NCI-H524 treated with DMSO at 0.1 percent for 48 hours (cell line): ENCODE results near the gene TMEM150C.
"Not testable (repeated sequence)": the region's sequence is repeated elsewhere in the genome, so short reads cannot be mapped to it uniquely, and the experiment has no call there.

Experiments used
- DNase-seq: peaks from one replicate; lab custom pipeline; 2025; lab: John Stamatoyannopoulos, UW

Gene TMEM150C

GRCh38 chr4:82473621-82474164, 88.1 kb downstream of the TMEM150C start:
- no peak for DNase-seq

DNA sequence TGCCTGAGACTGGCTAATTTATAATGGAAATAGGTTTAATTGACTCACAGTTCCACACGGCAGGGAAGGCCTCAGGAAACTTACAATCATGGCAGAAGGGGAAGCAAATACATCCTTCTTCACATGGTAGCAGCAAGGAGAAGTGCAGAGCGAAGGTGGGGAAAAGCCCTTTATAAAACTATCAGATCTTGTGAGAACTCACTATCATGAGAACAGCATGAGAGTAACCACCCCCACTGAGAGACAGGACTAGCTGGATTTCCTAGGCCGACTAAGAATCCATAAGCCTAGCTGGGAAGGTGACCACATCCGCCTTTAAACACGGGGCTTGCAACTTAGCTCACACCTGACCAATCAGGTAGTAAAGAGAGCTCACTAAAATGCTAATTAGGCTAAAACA, 88.7 kb downstream of the TMEM150C start:
- DNase-seq: not testable (repeated sequence)

GRCh38 chr4:82469791-82470345, 91.9 kb downstream of the TMEM150C start:
- no peak for DNase-seq

DNA sequence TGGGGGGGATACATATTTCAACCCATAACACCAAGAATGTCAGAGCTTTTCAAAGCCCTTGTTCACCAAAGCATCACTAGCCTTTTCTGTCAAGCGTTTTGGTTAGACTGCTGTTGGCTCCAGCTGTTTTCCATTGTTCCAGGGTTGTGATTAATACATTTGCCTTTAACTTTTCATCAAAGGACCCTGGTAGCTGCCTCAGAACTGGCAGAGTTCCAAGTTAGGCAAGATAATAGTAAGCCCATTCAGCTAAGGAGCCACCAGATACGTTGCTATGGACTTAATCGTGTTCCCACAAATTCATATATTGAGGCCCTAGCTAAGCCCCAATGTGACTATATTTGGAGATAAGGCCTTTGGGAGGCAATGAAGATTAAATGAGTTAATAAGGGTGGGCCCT, 94.3 kb downstream of the TMEM150C start:
- no peak for DNase-seq

DNA sequence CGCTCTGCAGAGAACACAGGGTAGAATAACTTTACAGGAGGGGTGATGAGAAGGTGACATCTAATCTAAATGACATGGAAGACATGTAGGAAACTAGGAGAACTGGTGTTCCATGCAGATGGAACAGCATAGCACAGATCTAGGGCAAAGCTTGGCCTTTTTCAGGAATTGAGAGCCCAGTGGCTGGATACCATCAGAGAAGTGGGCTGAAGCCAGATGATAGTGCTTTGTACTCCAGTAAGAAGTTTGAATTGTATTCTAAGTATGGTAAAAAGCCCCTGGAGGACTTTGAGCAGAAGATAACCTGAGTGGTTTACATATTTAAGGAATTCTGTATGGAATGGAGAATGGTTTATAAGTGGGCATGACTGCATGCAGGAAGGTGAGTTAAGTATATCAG, 98.6 kb downstream of the TMEM150C start:
- DNase-seq: no peak

- no peak for DNase-seq
Measured at GRCh38 chr4:82462415-82462831, 99.4 kb downstream of the TMEM150C start.

GRCh38 chr4:82461710-82462109, 100.1 kb downstream of the TMEM150C start:
- DNase-seq: no peak

GRCh38 chr4:82458729-82459128, 103.1 kb downstream of the TMEM150C start:
- DNase-seq: no peak

DNA sequence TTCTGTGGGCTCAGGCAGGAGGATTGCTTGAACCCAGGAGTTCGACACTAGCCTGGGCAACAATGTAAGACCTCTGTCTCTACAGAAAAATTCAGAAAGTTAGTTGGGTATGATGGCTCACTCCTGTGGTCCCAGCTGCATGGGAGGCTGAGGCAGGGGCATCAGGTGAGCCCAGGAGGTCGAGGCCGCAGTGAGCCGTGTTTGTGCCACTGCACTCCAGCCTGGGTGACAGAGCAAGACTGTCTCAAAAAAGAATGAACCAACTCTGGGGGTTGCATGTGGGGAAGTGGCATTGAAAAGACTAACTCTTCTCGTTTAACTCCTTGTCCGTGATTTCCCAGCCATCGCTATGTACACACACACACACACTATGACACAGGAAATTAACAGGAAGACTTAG, 104.5 kb downstream of the TMEM150C start:
- DNase-seq: no peak

DNA sequence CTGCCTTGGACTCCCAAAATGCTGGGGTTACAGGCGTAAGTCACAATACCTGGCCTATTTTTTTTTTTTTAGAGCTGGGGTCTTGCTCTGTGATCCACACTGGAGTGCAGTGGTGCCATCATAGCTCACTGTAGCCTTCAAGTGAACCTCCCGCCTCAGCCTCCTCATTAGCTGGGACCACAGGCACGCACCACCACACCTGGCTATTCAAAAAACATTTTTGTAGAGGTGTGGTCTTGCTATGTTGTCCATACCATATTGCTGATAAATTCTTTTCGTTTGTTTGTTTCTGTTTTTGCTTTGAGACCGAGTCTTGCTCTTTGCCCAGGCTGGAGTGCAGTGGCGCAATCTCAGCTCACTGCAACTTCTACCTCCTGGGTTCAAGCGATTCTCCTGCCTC, 109.8 kb downstream of the TMEM150C start:
- no peak for DNase-seq

DNA sequence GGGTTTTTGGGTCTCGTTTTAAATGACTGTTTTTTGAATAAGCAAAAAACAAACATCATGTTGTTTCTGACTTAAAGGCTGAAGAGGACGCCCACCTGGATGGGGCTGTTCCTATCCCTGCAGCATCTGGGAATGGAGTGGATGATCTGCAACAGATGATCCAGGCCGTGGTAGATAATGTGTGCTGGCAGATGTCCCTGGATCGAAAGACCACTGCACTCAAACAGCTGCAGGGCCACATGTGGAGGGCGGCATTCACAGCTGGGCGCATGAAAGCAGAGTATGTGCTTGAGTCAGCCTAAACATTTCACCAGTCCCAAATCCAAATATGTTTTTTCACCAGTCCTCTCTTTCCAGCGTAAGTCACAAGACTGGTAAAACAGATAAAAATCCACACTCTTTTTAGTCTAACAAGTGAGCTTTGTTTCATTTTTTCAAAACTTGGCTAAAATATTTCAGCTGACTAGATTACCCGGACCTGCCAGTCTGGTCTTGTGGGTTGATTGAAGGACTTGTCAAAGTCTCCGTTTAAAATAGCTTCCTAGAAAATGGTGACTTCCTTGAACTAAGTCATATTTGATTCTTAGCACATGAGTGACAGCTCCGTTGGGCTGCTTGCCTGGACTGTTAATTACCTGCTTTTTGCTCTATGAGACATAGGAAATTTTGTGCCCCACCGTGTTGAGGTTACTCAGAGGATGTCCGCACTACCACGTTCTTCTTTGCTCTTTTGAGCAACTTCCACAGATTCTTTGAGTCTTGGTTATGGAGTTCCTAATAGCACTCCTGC, 110.6 kb downstream of the TMEM150C start:
- no peak for DNase-seq

DNA sequence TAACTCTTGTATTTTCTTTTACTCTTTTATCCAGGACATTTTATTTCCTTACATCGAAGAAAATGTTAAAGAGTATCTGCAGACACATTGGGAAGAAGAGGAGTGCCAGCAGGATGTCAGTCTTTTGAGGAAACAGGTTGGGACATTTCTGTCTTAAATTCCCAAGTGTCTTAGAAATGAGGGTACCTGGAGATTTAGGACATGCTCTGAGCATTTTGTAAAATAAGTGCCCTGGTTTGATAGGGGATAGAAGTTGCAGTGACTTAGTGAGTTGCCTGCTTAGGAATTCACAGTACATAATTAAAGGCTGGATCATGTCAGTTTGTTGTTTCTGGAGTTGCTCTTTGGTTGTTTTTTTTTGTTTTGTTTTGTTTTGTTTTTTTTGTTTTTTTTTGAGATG, 113.9 kb downstream of the TMEM150C start:
- DNase-seq: no peak

GRCh38 chr4:82439088-82439487, 122.7 kb downstream of the TMEM150C start:
- DNase-seq: no peak

GRCh38 chr4:82437285-82438005, 124.3 kb downstream of the TMEM150C start:
- no peak for DNase-seq

GRCh38 chr4:82436780-82437179, 125.0 kb downstream of the TMEM150C start:
- DNase-seq: no peak

- no peak for DNase-seq
Measured at GRCh38 chr4:82436130-82436529, 125.7 kb downstream of the TMEM150C start.

- DNase-seq: no peak
Measured at GRCh38 chr4:82434949-82435348, 126.8 kb downstream of the TMEM150C start.

- DNase-seq: no peak
Measured at GRCh38 chr4:82433791-82434190, 128.0 kb downstream of the TMEM150C start.
